CD4-positive, CD25-positive, alpha-beta regulatory T cell (primary cell): Measurements from ENCODE around the gene PTPRR. TPM values are rescaled to one million over a fixed set of nuclear protein-coding genes. Genes with fewer than 3 reads are reported as not detected.

Experiments
- ATAC-seq, 2 donors: fragments of 150-1000 bp; cut with Tn5 transposase; one replicate each; pipeline ENCODE4 v1.10.0; 2021; ENCODE audit warnings: low read depth in 2 of 2, moderate number of reproducible peaks in 2 of 2, moderate library complexity in 1 of 2
- DNase-seq, 3 donors: peaks; one replicate each; pipeline versions ENCODE4 v3.0.0 to v3.0.0-alpha.2; 2012 to 2022; ENCODE audit warnings: mixed read lengths in 1 of 3
- H3K27ac ChIP-seq: one replicate; pipeline ENCODE4 v1.7.0; 2013; ENCODE audit warnings: mild to moderate bottlenecking, low read length; ENCODE audit not compliant: insufficient read depth, poor library complexity, severe bottlenecking
- H3K27me3 ChIP-seq: one replicate; pipeline ENCODE4 v1.7.0; 2013; ENCODE audit warnings: low read length; ENCODE audit not compliant: control insufficient read depth, insufficient read depth
- H3K36me3 ChIP-seq: one replicate; pipeline ENCODE4 v1.7.0; 2013; ENCODE audit warnings: mild to moderate bottlenecking, low read length, moderate library complexity; ENCODE audit not compliant: control insufficient read depth, insufficient read depth
- H3K4me1 ChIP-seq: 2 replicates; pipeline ENCODE4 v1.7.0; 2013; ENCODE audit warnings: mild to moderate bottlenecking, low read length; ENCODE audit not compliant: insufficient read depth, control insufficient read depth, poor library complexity, severe bottlenecking
- H3K4me3 ChIP-seq: one replicate; pipeline ENCODE4 v1.7.0; 2013; ENCODE audit warnings: low read depth, mild to moderate bottlenecking, low read length, moderate library complexity
- H3K9me3 ChIP-seq, 2 experiments: 1 replicate in 1 of 2; 2 replicates in 1 of 2; pipeline ENCODE4 v1.7.0; 2013; ENCODE audit warnings: low read length in 2 of 2, mild to moderate bottlenecking in 1 of 2, moderate library complexity in 1 of 2; ENCODE audit not compliant: control insufficient read depth in 2 of 2
- H3K27ac Mint-ChIP-seq, 3 donors: one replicate each; pipeline ENCODE4 v1.8.0; 2020 to 2022; ENCODE audit warnings: mild to moderate bottlenecking in 3 of 3, mixed read lengths in 3 of 3, moderate library complexity in 2 of 3
- H3K27me3 Mint-ChIP-seq: one replicate; pipeline ENCODE4 v1.8.0; 2022; ENCODE audit warnings: mild to moderate bottlenecking, mixed read lengths
- H3K36me3 Mint-ChIP-seq: one replicate; pipeline ENCODE4 v1.8.0; 2020; ENCODE audit warnings: mixed read lengths
- H3K4me1 Mint-ChIP-seq, 4 donors: one replicate each; pipeline ENCODE4 v1.8.0; 2020 to 2022; ENCODE audit warnings: mixed read lengths in 4 of 4, mild to moderate bottlenecking in 1 of 4
- H3K4me3 Mint-ChIP-seq, 4 donors: one replicate each; pipeline ENCODE4 v1.8.0; 2020 to 2022; ENCODE audit warnings: mild to moderate bottlenecking in 4 of 4, mixed read lengths in 4 of 4, moderate library complexity in 3 of 4
- H3K9me3 Mint-ChIP-seq, 7 donors: one replicate each; pipeline ENCODE4 v1.8.0; 2020 to 2022; ENCODE audit warnings: mixed read lengths in 7 of 7, mild to moderate bottlenecking in 3 of 7, moderate library complexity in 2 of 7
- polyA plus RNA-seq, 4 donors: library from polyadenylated mRNA; unstranded; fragments of 300-500 nt; fragmentation: Illumina TruSeq; gene quantifications; one replicate each; pipeline ENCODE4 v1.2.3, GENCODE V29; 2021
- total RNA-seq: library from RNA; stranded (reverse); gene quantifications from one replicate; pipeline ENCODE4 v1.2.3, GENCODE V29; 2022

The PTPRR gene
- total and polyA plus RNA-seq, 5 donors from 2014 or later: not detected

DNA sequence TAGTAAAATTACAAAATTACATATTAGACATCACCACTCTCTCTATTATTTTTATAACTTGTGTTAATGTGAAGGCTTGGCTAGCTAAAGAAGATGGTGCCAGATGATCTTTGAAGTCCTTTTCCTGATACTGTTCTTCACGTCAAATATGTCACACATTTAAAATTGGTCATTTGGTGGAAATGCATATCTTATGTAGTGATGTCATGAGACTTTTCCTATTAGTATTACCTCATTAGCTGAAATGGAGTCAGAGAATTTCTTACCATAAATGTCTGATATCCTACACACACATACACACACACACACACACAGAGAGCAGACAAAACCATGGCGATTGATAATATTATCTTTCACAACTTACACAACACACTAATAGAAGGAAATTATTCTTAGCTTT, 158.5 kb downstream of the PTPRR start:
- no peaks in the 10 kb centered on the region for H3K4me1 ChIP-seq
- no peaks in the 10 kb centered on the region for H3K4me1 Mint-ChIP-seq
- H3K9me3 Mint-ChIP-seq: peaks cover 0 to 3% (median 0%) of the 10 kb centered on the region in 7 donors
- H3K4me3 ChIP-seq: no peak overlapping the region
- H3K27me3 Mint-ChIP-seq: no peaks in the 10 kb centered on the region
- no peaks in the 10 kb centered on the region for H3K9me3 ChIP-seq
- H3K36me3 Mint-ChIP-seq: no peaks in the 10 kb centered on the region
- ATAC-seq (no peak), DNase-seq (no peak)
- no peak overlapping the region for H3K27ac ChIP-seq
- H3K27me3 ChIP-seq: no peaks in the 10 kb centered on the region
- no peaks in the 10 kb centered on the region for H3K36me3 ChIP-seq
- H3K27ac Mint-ChIP-seq: no peak overlapping the region
- H3K4me3 Mint-ChIP-seq: no peak overlapping the region

DNA sequence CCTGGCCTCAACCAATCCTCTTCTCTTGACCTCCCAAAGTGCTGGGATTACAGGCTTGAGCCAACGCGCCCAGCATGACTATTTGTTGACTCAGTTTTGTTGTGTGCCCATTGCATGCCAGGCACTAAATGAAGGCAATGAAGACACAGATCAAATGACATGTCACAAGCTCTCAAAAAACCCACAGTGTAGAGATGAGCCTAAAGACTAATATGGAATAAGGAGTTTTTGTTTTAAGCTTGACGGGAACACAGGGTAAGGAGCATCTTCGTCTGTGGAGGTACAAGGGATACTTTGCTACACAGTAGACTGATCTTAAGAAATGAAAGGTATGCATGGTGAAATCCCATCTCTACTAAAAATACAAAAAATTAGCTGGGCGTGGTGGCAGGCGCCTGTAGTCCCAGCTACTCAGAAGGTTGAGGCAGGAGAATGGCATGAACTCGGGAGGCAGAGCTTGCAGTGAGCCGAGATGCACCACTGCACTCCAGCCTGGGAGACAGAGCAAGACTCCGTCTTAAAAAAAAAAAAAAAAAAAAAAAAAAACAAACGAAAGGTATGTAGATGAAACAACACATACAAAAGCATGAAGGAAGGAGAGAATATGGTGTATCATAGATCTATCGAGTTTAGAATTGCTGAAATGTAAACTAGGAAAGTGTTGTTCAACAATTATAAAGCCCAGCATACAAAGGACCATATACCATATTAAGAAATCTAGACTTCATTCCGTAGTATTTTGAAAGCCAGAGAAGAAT, 161.2 kb downstream of the PTPRR start:
- ATAC-seq: no peak
- H3K36me3 Mint-ChIP-seq: no peaks in the 10 kb centered on the region
- Histone ChIP-seq H3K4me1 (no peaks in the 10 kb centered on the region), H3K27me3 (no peaks in the 10 kb centered on the region), H3K4me3 (no peak overlapping the region), H3K9me3 (no peaks in the 10 kb centered on the region), H3K36me3 (no peaks in the 10 kb centered on the region), H3K27ac (no peak overlapping the region)
- no peak overlapping the region for H3K4me3 Mint-ChIP-seq
- H3K4me1 Mint-ChIP-seq: no peaks in the 10 kb centered on the region
- no peak for DNase-seq
- H3K27ac Mint-ChIP-seq: no peak overlapping the region
- H3K27me3 Mint-ChIP-seq: no peaks in the 10 kb centered on the region
- peaks cover 0 to 2% (median 0%) of the 10 kb centered on the region in 7 donors for H3K9me3 Mint-ChIP-seq

DNA sequence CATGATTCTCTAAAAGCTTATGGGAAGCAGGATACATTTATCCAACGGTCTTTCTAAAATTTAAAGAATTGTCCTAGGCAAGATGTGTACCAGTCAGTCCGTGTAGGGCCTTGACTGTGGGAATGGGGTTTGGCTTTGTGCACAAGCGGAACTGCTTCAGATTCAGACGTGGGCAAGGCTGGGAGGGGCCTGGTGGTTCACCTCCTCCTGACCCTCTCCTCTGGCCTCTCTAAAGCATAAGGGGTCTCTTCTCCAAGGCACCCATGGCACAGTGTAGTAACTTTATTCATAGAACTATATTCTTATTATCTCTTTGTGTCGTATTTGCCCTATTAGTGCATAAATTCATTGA, 162.1 kb downstream of the PTPRR start:
- Mint-ChIP-seq H3K27ac (no peak overlapping the region), H3K36me3 (no peaks in the 10 kb centered on the region), H3K4me3 (no peak overlapping the region), H3K4me1 (no peaks in the 10 kb centered on the region), H3K9me3 (peaks cover 0 to 2% (median 0%) of the 10 kb centered on the region in 7 donors), H3K27me3 (no peaks in the 10 kb centered on the region)
- Histone ChIP-seq H3K4me1 (no peaks in the 10 kb centered on the region), H3K27me3 (no peaks in the 10 kb centered on the region), H3K36me3 (no peaks in the 10 kb centered on the region), H3K9me3 (no peaks in the 10 kb centered on the region), H3K4me3 (no peak overlapping the region), H3K27ac (no peak overlapping the region)
- DNase-seq (no peak), ATAC-seq (no peak)

DNA sequence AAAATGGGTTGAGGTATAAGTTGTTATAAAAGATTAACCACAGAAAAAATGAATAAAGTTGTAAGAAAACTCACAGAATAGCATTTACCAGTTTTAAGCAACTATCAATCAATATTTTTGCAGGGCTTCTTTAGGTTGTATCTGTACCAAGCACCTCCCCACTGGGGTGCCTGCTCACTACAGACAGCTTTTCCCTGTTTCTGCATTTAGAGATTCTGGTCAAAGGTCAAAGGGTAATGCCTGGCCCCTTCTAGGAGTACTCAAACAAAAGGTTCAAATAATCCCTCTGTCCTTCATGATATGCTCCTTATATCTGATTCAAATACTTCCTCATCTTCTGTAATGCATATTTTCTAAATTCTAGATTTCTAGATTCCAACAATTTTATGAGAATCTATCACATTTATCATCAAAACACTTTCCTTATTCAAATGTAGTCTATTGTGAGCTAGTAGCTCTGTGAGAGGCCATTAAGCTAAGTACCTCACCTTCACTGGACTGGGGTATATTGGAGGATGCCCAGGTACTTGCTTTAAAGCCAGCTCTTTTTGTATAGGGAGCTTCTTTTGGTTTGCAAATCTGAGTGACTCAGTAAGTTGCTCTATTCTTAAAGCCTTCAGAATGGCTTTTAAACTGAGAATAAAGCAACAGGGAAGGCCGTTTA, 162.6 kb downstream of the PTPRR start:
- peaks cover 0 to 2% (median 0%) of the 10 kb centered on the region in 7 donors for H3K9me3 Mint-ChIP-seq
- H3K27ac Mint-ChIP-seq: no peak overlapping the region
- DNase-seq (no peak), ATAC-seq (no peak)
- H3K36me3 Mint-ChIP-seq: no peaks in the 10 kb centered on the region
- H3K4me1 Mint-ChIP-seq: no peaks in the 10 kb centered on the region
- H3K27me3 Mint-ChIP-seq: no peaks in the 10 kb centered on the region
- Histone ChIP-seq H3K27ac (no peak overlapping the region), H3K4me1 (no peaks in the 10 kb centered on the region), H3K9me3 (no peaks in the 10 kb centered on the region), H3K36me3 (no peaks in the 10 kb centered on the region), H3K4me3 (no peak overlapping the region), H3K27me3 (no peaks in the 10 kb centered on the region)
- H3K4me3 Mint-ChIP-seq: no peak overlapping the region

DNA sequence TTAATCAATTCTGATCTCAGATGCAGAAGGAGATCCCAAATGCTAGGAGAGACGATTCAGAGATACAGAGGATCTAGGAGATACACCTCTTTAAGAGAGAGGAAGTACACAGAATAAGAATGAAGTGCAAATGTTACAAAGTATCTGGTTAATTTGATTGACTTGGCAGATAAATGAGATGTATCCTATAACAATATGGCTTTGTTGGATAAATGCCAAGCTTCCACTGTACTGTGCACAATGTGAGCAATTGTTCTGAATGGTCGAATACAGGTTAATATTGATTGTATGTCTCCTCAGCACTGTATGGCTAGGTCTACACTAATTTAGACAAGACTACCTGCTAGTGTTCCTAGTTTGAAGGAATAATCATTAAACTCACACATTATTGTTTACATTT, 163.7 kb downstream of the PTPRR start:
- no peak overlapping the region for H3K27ac ChIP-seq
- no peaks in the 10 kb centered on the region for H3K36me3 ChIP-seq
- H3K27me3 ChIP-seq: no peaks in the 10 kb centered on the region
- Mint-ChIP-seq H3K9me3 (peaks cover 0 to 4% (median 0%) of the 10 kb centered on the region in 7 donors), H3K27ac (no peak overlapping the region), H3K4me3 (no peak overlapping the region), H3K36me3 (no peaks in the 10 kb centered on the region), H3K4me1 (no peaks in the 10 kb centered on the region), H3K27me3 (no peaks in the 10 kb centered on the region)
- DNase-seq: no peak
- no peak for ATAC-seq
- H3K4me1 ChIP-seq: no peaks in the 10 kb centered on the region
- H3K4me3 ChIP-seq: no peak overlapping the region
- H3K9me3 ChIP-seq: no peaks in the 10 kb centered on the region

DNA sequence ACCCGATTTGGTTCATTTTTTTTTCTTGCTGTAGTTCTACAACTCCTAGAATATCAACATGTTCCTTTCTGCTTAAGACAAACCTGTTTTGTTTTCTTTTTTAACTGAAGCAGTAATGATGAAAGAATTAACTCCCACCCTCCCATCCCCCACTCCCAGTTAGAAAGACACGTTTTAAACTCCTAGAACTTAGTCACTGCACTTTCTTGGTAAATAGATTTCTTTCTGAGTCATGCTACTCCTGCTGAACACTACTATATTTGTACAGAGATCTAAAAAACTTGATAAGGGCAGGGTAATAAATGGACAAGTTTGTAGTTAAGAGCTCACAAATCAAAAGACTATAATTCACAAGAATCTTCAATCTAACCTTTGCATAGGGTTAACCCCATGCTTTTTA, 164.4 kb downstream of the PTPRR start:
- no peaks in the 10 kb centered on the region for H3K36me3 Mint-ChIP-seq
- no peaks in the 10 kb centered on the region for H3K4me1 Mint-ChIP-seq
- H3K27ac ChIP-seq: no peak overlapping the region
- peaks cover 0 to 4% (median 0%) of the 10 kb centered on the region in 7 donors for H3K9me3 Mint-ChIP-seq
- H3K36me3 ChIP-seq: no peaks in the 10 kb centered on the region
- no peak overlapping the region for H3K4me3 ChIP-seq
- no peaks in the 10 kb centered on the region for H3K9me3 ChIP-seq
- H3K4me1 ChIP-seq: no peaks in the 10 kb centered on the region
- no peak for ATAC-seq
- H3K27me3 ChIP-seq: no peaks in the 10 kb centered on the region
- no peak overlapping the region for H3K4me3 Mint-ChIP-seq
- DNase-seq: peak in 1 of 3 donors; percentile 23
- H3K27me3 Mint-ChIP-seq: no peaks in the 10 kb centered on the region
- no peak overlapping the region for H3K27ac Mint-ChIP-seq

DNA sequence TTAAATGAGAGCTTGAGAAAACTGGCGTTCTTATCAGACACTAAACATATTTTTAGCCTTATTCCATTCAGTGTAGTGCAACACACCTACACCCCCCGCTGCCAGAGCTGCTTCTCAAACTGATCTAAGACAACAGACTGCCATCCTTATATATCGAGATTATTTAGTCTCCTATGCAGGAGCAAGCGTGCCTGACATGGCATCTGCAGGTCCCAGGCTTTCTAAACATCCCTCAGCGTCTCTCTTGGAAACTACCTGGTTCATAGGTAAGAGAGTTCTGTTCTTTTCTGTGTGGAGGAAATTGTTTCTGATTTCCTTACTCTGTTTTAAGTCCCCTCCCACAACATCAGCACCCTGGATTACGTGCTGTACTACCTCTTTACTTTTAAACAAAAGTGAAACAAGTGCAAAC, 166.2 kb downstream of the PTPRR start:
- H3K4me1 ChIP-seq: no peaks in the 10 kb centered on the region
- no peaks in the 10 kb centered on the region for H3K27me3 ChIP-seq
- no peak for DNase-seq
- peaks cover 0 to 2% (median 0%) of the 10 kb centered on the region in 7 donors for H3K9me3 Mint-ChIP-seq
- H3K4me3 ChIP-seq: no peak overlapping the region
- H3K36me3 ChIP-seq: no peaks in the 10 kb centered on the region
- no peak overlapping the region for H3K27ac ChIP-seq
- H3K27me3 Mint-ChIP-seq: no peaks in the 10 kb centered on the region
- ATAC-seq: no peak
- no peak overlapping the region for H3K4me3 Mint-ChIP-seq
- no peak overlapping the region for H3K27ac Mint-ChIP-seq
- H3K36me3 Mint-ChIP-seq: no peaks in the 10 kb centered on the region
- H3K4me1 Mint-ChIP-seq: no peaks in the 10 kb centered on the region
- no peaks in the 10 kb centered on the region for H3K9me3 ChIP-seq

DNA sequence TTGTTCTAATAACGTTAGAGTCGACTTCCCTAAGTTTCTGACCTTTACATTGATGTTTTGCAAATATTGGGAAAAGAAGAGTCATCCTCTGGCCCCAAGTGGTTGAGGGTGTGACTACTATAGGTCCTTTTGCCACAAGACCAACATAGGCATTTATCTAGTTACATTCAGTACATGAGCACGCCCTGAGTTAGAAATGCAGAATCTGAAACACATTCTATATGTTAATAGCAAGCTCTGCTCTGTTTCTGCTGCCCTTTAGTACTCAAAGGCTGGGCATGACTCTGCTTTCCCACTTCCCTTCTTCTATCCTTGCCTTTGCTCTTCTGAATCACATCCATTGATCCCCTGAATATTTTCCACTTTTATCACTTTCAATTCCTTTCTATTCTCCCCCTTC, 168.2 kb downstream of the PTPRR start:
- no peak overlapping the region for H3K27ac Mint-ChIP-seq
- H3K36me3 Mint-ChIP-seq: no peaks in the 10 kb centered on the region

More for the DNA sequence above, 168.2 kb downstream of the PTPRR start:
- DNase-seq (no peak), ATAC-seq (no peak)
- Histone ChIP-seq H3K4me3 (no peak overlapping the region), H3K27ac (no peak overlapping the region), H3K4me1 (no peaks in the 10 kb centered on the region), H3K9me3 (no peaks in the 10 kb centered on the region), H3K36me3 (no peaks in the 10 kb centered on the region), H3K27me3 (no peaks in the 10 kb centered on the region)
- no peaks in the 10 kb centered on the region for H3K4me1 Mint-ChIP-seq
- no peaks in the 10 kb centered on the region for H3K27me3 Mint-ChIP-seq
- peaks cover 0 to 5% (median 0%) of the 10 kb centered on the region in 7 donors for H3K9me3 Mint-ChIP-seq
- no peak overlapping the region for H3K4me3 Mint-ChIP-seq
